ENCODE data around the gene NOS1.

The NOS1 gene

GRCh38 chr12:117169548-117169947 lies 191.9 kb downstream of the NOS1 start:
- no peak for DNase-seq (ENCODE audit: low spot score)
- no peak for TF ChIP-seq CTCF (IDR thresholded peaks at IDR 0.05; ENCODE audit: extremely low read depth, insufficient read depth, missing control alignments)
- in situ Hi-C loops (cut with MboI; ENCODE audit: low pct_unique_long_range_greater_than_20kb, low sequenced_read_pairs, unreplicated experiment) = no loop called here

DNA sequence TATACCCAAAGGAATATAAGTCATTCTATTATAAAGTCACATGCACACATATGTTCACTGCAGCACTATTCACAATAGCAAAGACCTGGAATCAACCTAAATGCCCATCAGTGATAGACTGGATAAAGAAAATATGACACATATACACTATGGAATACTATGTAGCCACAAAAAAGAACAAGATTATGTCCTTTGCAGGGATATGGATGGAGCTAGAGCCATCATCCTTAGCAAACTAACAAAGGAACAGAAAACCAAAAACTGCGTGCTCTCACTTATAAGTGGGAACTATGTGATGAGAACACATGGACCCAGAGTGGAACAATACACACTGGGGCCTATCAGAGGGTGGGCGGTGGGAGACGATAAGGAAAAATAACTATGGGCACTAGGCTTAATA lies 192.4 kb downstream of the NOS1 start:
- DNase-seq (ENCODE audit: low spot score) = no peak
- in situ Hi-C loops (cut with MboI; ENCODE audit: low pct_unique_long_range_greater_than_20kb, low sequenced_read_pairs, unreplicated experiment) = no loop called here
- no peak for TF ChIP-seq CTCF (IDR thresholded peaks at IDR 0.05; ENCODE audit: extremely low read depth, insufficient read depth, missing control alignments)

DNA sequence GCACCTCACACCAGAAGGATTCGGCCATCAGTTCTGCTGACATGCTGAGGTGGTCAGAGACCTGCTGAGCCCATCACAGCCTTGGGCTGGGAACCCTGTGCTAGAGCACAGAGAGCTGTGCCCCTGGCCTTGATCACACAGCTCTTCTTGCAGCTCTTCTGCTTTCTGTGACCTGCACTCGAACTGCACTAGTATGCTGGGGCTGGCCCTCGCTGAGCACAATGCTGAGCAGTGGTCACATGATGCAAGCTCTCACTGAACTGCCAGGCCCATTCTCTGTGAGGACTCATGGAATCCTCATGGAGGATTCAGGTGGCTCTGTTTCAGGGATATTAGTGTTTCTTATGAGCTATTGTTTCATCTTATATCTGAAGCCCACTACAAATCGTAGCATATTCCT lies 193.7 kb downstream of the NOS1 start:
- DNase-seq (ENCODE audit: low spot score) = no peak
- in situ Hi-C loops (cut with MboI; ENCODE audit: low pct_unique_long_range_greater_than_20kb, low sequenced_read_pairs, unreplicated experiment) = no loop called here
- no peak for TF ChIP-seq CTCF (IDR thresholded peaks at IDR 0.05; ENCODE audit: extremely low read depth, insufficient read depth, missing control alignments)

DNA sequence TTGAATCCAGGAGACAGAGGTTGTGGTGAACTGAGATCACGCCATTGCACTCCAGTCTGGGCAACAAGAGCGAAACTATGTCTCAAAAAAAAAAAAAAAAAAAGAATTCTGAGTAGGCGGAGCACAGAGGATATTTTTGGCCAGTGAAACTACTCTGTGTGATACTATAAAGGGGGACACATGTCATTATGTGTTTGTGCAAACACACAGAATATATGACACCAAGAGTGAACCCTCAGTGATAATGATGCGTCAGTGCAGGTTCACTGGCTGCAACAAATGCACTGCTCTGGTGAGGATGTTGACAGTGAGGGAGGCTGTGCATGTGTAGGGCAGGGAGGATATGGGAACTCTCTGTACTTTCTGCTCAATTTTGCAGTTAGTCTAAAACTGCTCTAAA lies 195.3 kb downstream of the NOS1 start:
- no peak for DNase-seq (ENCODE audit: low spot score)
- in situ Hi-C loops (cut with MboI; ENCODE audit: low pct_unique_long_range_greater_than_20kb, low sequenced_read_pairs, unreplicated experiment) = no loop called here
- no peak for TF ChIP-seq CTCF (IDR thresholded peaks at IDR 0.05; ENCODE audit: extremely low read depth, insufficient read depth, missing control alignments)

DNA sequence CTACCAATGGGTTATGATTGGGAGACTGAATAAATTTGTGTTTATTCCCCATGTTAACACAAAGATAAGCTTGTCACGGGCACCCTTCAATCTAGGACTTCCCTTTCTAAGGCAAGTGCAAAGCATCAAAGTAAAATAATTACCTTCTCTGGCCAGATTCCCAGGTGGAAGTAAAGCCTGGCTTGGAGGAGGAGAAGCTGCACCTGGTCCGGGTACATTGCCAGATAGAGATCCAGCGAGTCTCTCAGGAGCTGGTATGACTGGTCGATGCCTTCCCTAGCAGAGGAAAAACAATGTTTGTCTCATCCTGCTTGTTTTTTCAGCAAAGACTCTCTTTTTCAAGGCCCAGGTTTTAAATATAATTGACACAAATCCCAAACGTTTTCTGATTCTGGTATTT lies 196.1 kb downstream of the NOS1 start:
- DNase-seq (ENCODE audit: low spot score) = no peak
- in situ Hi-C loops (cut with MboI; ENCODE audit: low pct_unique_long_range_greater_than_20kb, low sequenced_read_pairs, unreplicated experiment) = no loop called here
- no peak for TF ChIP-seq CTCF (IDR thresholded peaks at IDR 0.05; ENCODE audit: extremely low read depth, insufficient read depth, missing control alignments)

GRCh38 chr12:117162633-117163032 lies 198.8 kb downstream of the NOS1 start:
- DNase-seq (ENCODE audit: low spot score) = no peak

More at GRCh38 chr12:117162633-117163032, 198.8 kb downstream of the NOS1 start:
- in situ Hi-C loops (cut with MboI; ENCODE audit: low pct_unique_long_range_greater_than_20kb, low sequenced_read_pairs, unreplicated experiment) = no loop called here
- no peak for TF ChIP-seq CTCF (IDR thresholded peaks at IDR 0.05; ENCODE audit: extremely low read depth, insufficient read depth, missing control alignments)
